ENCODE data around the gene XRCC3.

The XRCC3 gene

GRCh38 chr14:103743691-103744090 is 28.4 kb upstream of the XRCC3 start:
- no peak overlapping the region for H3K4me3 ChIP-seq (ENCODE audit: low read depth, low read length)
- TF ChIP-seq CTCF (IDR thresholded peaks at IDR 0.05; ENCODE audit: borderline replicate concordance, insufficient read depth, low read depth, low read length), result no peak

GRCh38 chr14:103742499-103743255 is 27.4 kb upstream of the XRCC3 start:
- TF ChIP-seq CTCF (IDR thresholded peaks at IDR 0.05; ENCODE audit: borderline replicate concordance, insufficient read depth, low read depth, low read length), result no peak
- H3K4me3 ChIP-seq (ENCODE audit: low read depth, low read length), result no peak overlapping the region

- TF ChIP-seq CTCF (IDR thresholded peaks at IDR 0.05; ENCODE audit: borderline replicate concordance, insufficient read depth, low read depth, low read length), result no peak
- H3K4me3 ChIP-seq (ENCODE audit: low read depth, low read length), result no peak overlapping the region
Observed at GRCh38 chr14:103741876-103742275, 26.6 kb upstream of the XRCC3 start.

GRCh38 chr14:103740991-103741689 is 25.9 kb upstream of the XRCC3 start:
- TF ChIP-seq CTCF (IDR thresholded peaks at IDR 0.05; ENCODE audit: borderline replicate concordance, insufficient read depth, low read depth, low read length), result no peak
- no peak overlapping the region for H3K4me3 ChIP-seq (ENCODE audit: low read depth, low read length)

GRCh38 chr14:103739793-103740501 is 24.7 kb upstream of the XRCC3 start:
- TF ChIP-seq CTCF (IDR thresholded peaks at IDR 0.05; ENCODE audit: borderline replicate concordance, insufficient read depth, low read depth, low read length), result no peak
- H3K4me3 ChIP-seq (ENCODE audit: low read depth, low read length), result no peak overlapping the region

- no peak for TF ChIP-seq CTCF (IDR thresholded peaks at IDR 0.05; ENCODE audit: borderline replicate concordance, insufficient read depth, low read depth, low read length)
- H3K4me3 ChIP-seq (ENCODE audit: low read depth, low read length), result no peak overlapping the region
Observed at GRCh38 chr14:103739466-103739792, 24.2 kb upstream of the XRCC3 start.

Data from GM12875 (cell line).